H1 (cell line): Measurements from ENCODE around the gene SNX25. TPM values are rescaled to one million over a fixed set of nuclear protein-coding genes. Genes with fewer than 3 reads are reported as not detected.

ENCODE experiments used
- CTCF ChIA-PET: fragments of 300-600 bp; sonication (Branson Sonifier 250); formaldehyde crosslinking; loops from one replicate; lab custom pipeline; 2021; ENCODE audit not compliant: partially characterized antibody; lab: Charles Lee
- POLR2A ChIA-PET: fragments of 300-600 bp; sonication (Branson Sonifier 250); formaldehyde crosslinking; loops from one replicate; lab custom pipeline; 2021; ENCODE audit warnings: inconsistent platforms; ENCODE audit not compliant: partially characterized antibody; lab: Charles Lee
- DNase-seq, 2 experiments: peaks; one replicate each; pipeline versions ENCODE4 v3.0.0 to v3.0.0-alpha.2; 2010 to 2022; ENCODE audit warnings: low spot score in 2 of 2, low read depth in 1 of 2, mixed read lengths in 1 of 2
- FAIRE-seq: peaks from 2 replicates; lab custom pipeline; 2011; peaks lifted over from hg19 to GRCh38; lab: Jason Lieb, UNC
- H2AFZ ChIP-seq: 2 replicates; pipeline ENCODE4 v1.8.1; 2012; ENCODE audit warnings: low read length, inconsistent platforms
- H2AK5ac ChIP-seq: 2 replicates; pipeline ENCODE4 v1.6.1; 2013; ENCODE audit warnings: low read depth, low read length
- H2BK120ac ChIP-seq: replicated peaks from 2 replicates; pipeline ENCODE3; 2013; ENCODE audit warnings: low read depth, low read length, inconsistent platforms
- H2BK12ac ChIP-seq: 2 replicates; pipeline ENCODE4 v1.6.1; 2013; ENCODE audit warnings: low read depth, low read length
- H2BK15ac ChIP-seq: 2 replicates; pipeline ENCODE4 v1.6.1; 2013; ENCODE audit warnings: low read length
- H2BK20ac ChIP-seq: 2 replicates; pipeline ENCODE4 v1.6.1; 2013; ENCODE audit warnings: low read length
- H2BK5ac ChIP-seq: 2 replicates; pipeline ENCODE4 v1.6.1; 2013; ENCODE audit warnings: low read depth, low read length
- H3K14ac ChIP-seq: 2 replicates; pipeline ENCODE4 v1.6.1; 2013; ENCODE audit warnings: inconsistent platforms; ENCODE audit not compliant: insufficient read length
- H3K18ac ChIP-seq: 2 replicates; pipeline ENCODE4 v1.6.1; 2013; ENCODE audit warnings: low read length; ENCODE audit errors: extremely low read depth
- H3K23ac ChIP-seq: 2 replicates; pipeline ENCODE4 v1.6.1; 2013; ENCODE audit warnings: inconsistent platforms; ENCODE audit not compliant: insufficient read length
- H3K23me2 ChIP-seq: 2 replicates; pipeline ENCODE4 v1.6.1; 2013; ENCODE audit warnings: low read depth, low read length
- H3K27ac ChIP-seq: 2 replicates; pipeline ENCODE4 v1.6.1; 2011; ENCODE audit warnings: low read depth, low read length, inconsistent platforms
- H3K27me3 ChIP-seq, 4 experiments: replicated peaks in 1 of 4; 1 replicate in 1 of 4; 2 replicates in 3 of 4; pipeline versions ENCODE4 v1.6.1 to v1.8.1; 2011 to 2013; ENCODE audit warnings: low read length in 3 of 4, mild to moderate bottlenecking in 3 of 4, inconsistent platforms in 2 of 4, mixed read lengths in 2 of 4, moderate library complexity in 1 of 4; ENCODE audit not compliant: control insufficient read depth in 3 of 4, insufficient read depth in 3 of 4; ENCODE audit errors: extremely low read depth in 1 of 4
- H3K36me3 ChIP-seq, 4 experiments: 2 replicates each; pipeline versions ENCODE4 v1.6.1 to v1.8.1; 2011 to 2013; ENCODE audit warnings: mild to moderate bottlenecking in 4 of 4, low read length in 3 of 4, moderate library complexity in 2 of 4, control low read depth in 1 of 4, inconsistent platforms in 1 of 4; ENCODE audit not compliant: insufficient read depth in 4 of 4, control insufficient read depth in 2 of 4
- H3K4ac ChIP-seq: replicated peaks from 2 replicates; pipeline ENCODE3; 2013; ENCODE audit warnings: low read length, low read depth, mixed read lengths, inconsistent platforms; ENCODE audit not compliant: insufficient read length
- H3K4me1 ChIP-seq, 4 experiments: replicated peaks in 1 of 4; 1 replicate in 1 of 4; 2 replicates in 3 of 4; pipeline versions ENCODE4 v1.6.1 to v1.8.1; 2011 to 2013; ENCODE audit warnings: low read length in 3 of 4, inconsistent platforms in 2 of 4, mixed read lengths in 1 of 4; ENCODE audit not compliant: insufficient read depth in 4 of 4, control insufficient read depth in 3 of 4
- H3K4me2 ChIP-seq, 2 experiments: 2 replicates each; pipeline versions ENCODE4 v1.6.1 to v1.8.1; 2011 to 2013; ENCODE audit warnings: low read depth in 2 of 2, low read length in 2 of 2, control low read depth in 1 of 2, inconsistent platforms in 1 of 2, mild to moderate bottlenecking in 1 of 2; ENCODE audit not compliant: insufficient read depth in 1 of 2
- H3K4me3 ChIP-seq, 4 experiments: fragments of 200-600, 300-600 bp in 1 of 4; sonication (generic), shearing (Covaris generic), sonication (Bioruptor Twin) in 1 of 4; 2 replicates each; pipeline versions ENCODE4 v1.5.1 to v1.8.1; 2011 to 2016; ENCODE audit warnings: low read length in 4 of 4, low read depth in 3 of 4, control low read depth in 2 of 4, inconsistent platforms in 2 of 4, mild to moderate bottlenecking in 2 of 4, mixed read lengths in 1 of 4, moderate library complexity in 1 of 4; ENCODE audit not compliant: insufficient read depth in 2 of 4; ENCODE audit errors: extremely low read depth in 1 of 4
- H3K56ac ChIP-seq: replicated peaks from 2 replicates; pipeline ENCODE3; 2013; ENCODE audit warnings: low read depth, mild to moderate bottlenecking, mixed read lengths, low read length, inconsistent platforms; ENCODE audit not compliant: insufficient read length
- H3K79me1 ChIP-seq: 2 replicates; pipeline ENCODE4 v1.6.1; 2013; ENCODE audit warnings: low read depth, low read length, control low read depth
- H3K79me2 ChIP-seq, 2 experiments: 2 replicates each; pipeline versions ENCODE4 v1.6.1 to v1.8.1; 2012 to 2013; ENCODE audit warnings: low read length in 2 of 2, mild to moderate bottlenecking in 2 of 2, inconsistent platforms in 1 of 2; ENCODE audit not compliant: insufficient read depth in 2 of 2, control insufficient read depth in 1 of 2
- H3K9ac ChIP-seq, 4 experiments: replicated peaks in 1 of 4; 1 replicate in 1 of 4; 2 replicates in 3 of 4; pipeline versions ENCODE4 v1.6.1 to v1.8.1; 2011 to 2013; ENCODE audit warnings: low read depth in 3 of 4, low read length in 3 of 4, control low read depth in 2 of 4, mild to moderate bottlenecking in 2 of 4, moderate library complexity in 2 of 4, inconsistent platforms in 1 of 4; ENCODE audit errors: extremely low read depth in 1 of 4
- H3K9me3 ChIP-seq, 2 experiments: 2 replicates each; pipeline versions ENCODE4 v1.6.1 to v1.8.1; 2012 to 2013; ENCODE audit warnings: mild to moderate bottlenecking in 2 of 2, moderate library complexity in 2 of 2, control low read depth in 1 of 2, inconsistent platforms in 1 of 2, low read depth in 1 of 2, low read length in 1 of 2, mixed read lengths in 1 of 2; ENCODE audit not compliant: insufficient read depth in 2 of 2
- H4K20me1 ChIP-seq, 2 experiments: replicated peaks in 1 of 2; 2 replicates each; pipeline versions ENCODE3 to v1.8.1; 2011 to 2013; ENCODE audit warnings: inconsistent platforms in 2 of 2, low read length in 2 of 2, mild to moderate bottlenecking in 1 of 2; ENCODE audit not compliant: insufficient read depth in 2 of 2, control insufficient read depth in 1 of 2
- H4K5ac ChIP-seq: 2 replicates; pipeline ENCODE4 v1.6.1; 2013; ENCODE audit warnings: low read length, low read depth, mixed read lengths, inconsistent platforms; ENCODE audit not compliant: insufficient read length
- H4K8ac ChIP-seq: 2 replicates; pipeline ENCODE4 v1.8.0; 2013; ENCODE audit warnings: mild to moderate bottlenecking, moderate library complexity, low read length, inconsistent platforms; ENCODE audit not compliant: insufficient read depth; ENCODE audit errors: extremely low read depth
- H4K91ac ChIP-seq: replicated peaks from 2 replicates; pipeline ENCODE3; 2013; ENCODE audit warnings: low read length, mixed read lengths, inconsistent platforms; ENCODE audit not compliant: insufficient read length
- ASH2L ChIP-seq: fragments of 200-600, 300-600 bp; sonication (generic); IDR thresholded peaks from one replicate; pipeline ENCODE4 v1.7.1; 2017; ENCODE audit warnings: low read length
- CBX5 ChIP-seq: fragments of 300-800, 300-1000 bp; sonication (generic); IDR thresholded peaks from 2 replicates; pipeline ENCODE4 v1.7.1; 2016; ENCODE audit warnings: antibody characterized with exemption, low read length, low read depth
- CBX8 ChIP-seq: fragments of 300-800, 300-1000 bp; sonication (generic); IDR thresholded peaks from 2 replicates; pipeline ENCODE4 v1.7.1; 2016; ENCODE audit warnings: low read depth, low read length, borderline replicate concordance
- CEBPB ChIP-seq: IDR thresholded peaks from 2 replicates; pipeline ENCODE4 v1.6.1; 2012; ENCODE audit warnings: low read depth, low read length
- E2F6 ChIP-seq: IDR thresholded peaks from 2 replicates; pipeline ENCODE4 v1.6.1; 2012; ENCODE audit warnings: inconsistent platforms
- HDAC2 ChIP-seq, 2 experiments: fragments of 300-600 bp in 1 of 2; sonication (generic) in 1 of 2; IDR thresholded peaks; 2 replicates each; pipeline ENCODE4 v1.6.1; 2011 to 2012; ENCODE audit warnings: low read depth in 2 of 2, low read length in 2 of 2, mild to moderate bottlenecking in 2 of 2, moderate library complexity in 2 of 2, borderline replicate concordance in 1 of 2, inconsistent platforms in 1 of 2
- MAFK ChIP-seq: IDR thresholded peaks from 2 replicates; pipeline ENCODE4 v1.6.1; 2012; ENCODE audit warnings: low read depth, mild to moderate bottlenecking, improper control_type of control experiment, low read length
- PHF8 ChIP-seq: fragments of 200-600 bp; sonication (generic); conservative IDR thresholded peaks from 2 replicates; pipeline ENCODE4 v1.7.1; 2012; ENCODE audit warnings: low read depth, mild to moderate bottlenecking, inconsistent platforms, low read length, moderate library complexity
- TAF7 ChIP-seq: optimal IDR thresholded peaks from 2 replicates; pipeline ENCODE3; 2011; ENCODE audit warnings: low read depth, mild to moderate bottlenecking, inconsistent platforms, low read length, moderate library complexity, borderline replicate concordance
- WGBS, 2 experiments: shearing (Covaris generic) in 1 of 2; methylation state at CpG; one replicate each; pipeline versions ENCODE4 v1.1.6 to v1.1.7; 2013 to 2015; ENCODE audit warnings: low lambda C conversion rate in 2 of 2, mixed read lengths in 2 of 2, inconsistent platforms in 1 of 2, low coverage in 1 of 2, missing lambda C conversion rate in 1 of 2; ENCODE audit not compliant: insufficient replicate concordance in 2 of 2, insufficient coverage in 1 of 2, insufficient read length in 1 of 2; ENCODE audit errors: extremely low coverage in 1 of 2, missing lambda C conversion rate in 1 of 2; 5-methylcytosine and 5-hydroxymethylcytosine counted together
- polyA plus RNA-seq, 7 experiments: library from polyadenylated mRNA; depleted of rRNA in 3 of 7; stranded (reverse) in 5 of 7; unstranded in 2 of 7; fragments of >200 nt in 5 of 7; fragments of 200-250 nt in 2 of 7; gene quantifications; 1 replicate in 5 of 7; 2 replicates in 1 of 7; 4 replicates in 1 of 7; pipeline versions ENCODE4 v1.2.1 to v1.2.3, GENCODE V29; 2011 to 2013; ENCODE audit warnings: missing spikeins in 2 of 7, mixed read lengths in 2 of 7
- total RNA-seq: library from RNA; stranded (reverse); fragmentation: NEBNext Ultra II Directional; extraction: Animal tissue kit (Norgen Biotek cat#: 25700); gene quantifications from 2 replicates; pipeline ENCODE4 v1.2.1, GENCODE V29; 2021

The SNX25 gene
- total and polyA plus RNA-seq, 2 of the 8 experiments (the other 6 are each of a cell fraction or from before 2014, with no cell fraction given), result 5.4 to 19.9 TPM

GRCh38 chr4:185238215-185238681, 28.9 kb downstream of the SNX25 start:
- H2BK15ac ChIP-seq, result no peak overlapping the region
- H3K18ac ChIP-seq, result no peak overlapping the region
- no peak overlapping the region for H3K23ac ChIP-seq
- H3K79me1 ChIP-seq, result peaks cover 2% of the 10 kb centered on the region; the same call in 1 of the 2 replicates
- no peaks in the 10 kb centered on the region for H3K4me1 ChIP-seq
- H2BK20ac ChIP-seq, result no peak overlapping the region
- H4K8ac ChIP-seq, result no peak overlapping the region
- H3K36me3 ChIP-seq, result peaks cover 0 to 5% (median 0%) of the 10 kb centered on the region in 4 experiments; a peak in 3 of 8 replicates
- CTCF ChIA-PET, result interaction anchor here (1.0 to 1.5 kb wide), 2 partner anchors 11 to 198 kb away, joined by 3 to 4 read pairs; no protein-coding TSS in a partner anchor
- no peak for DNase-seq
- no peak overlapping the region for H4K5ac ChIP-seq
- WGBS, 2 experiments, result 87% methylated on average over 5 of the region's 5 CpGs; no CpG with 5 or more reads in 1 of the 2 experiments
- H3K23me2 ChIP-seq, result no peaks in the 10 kb centered on the region
- no peak overlapping the region for H2BK120ac ChIP-seq
- H3K56ac ChIP-seq, result no peak overlapping the region
- no peak overlapping the region for H3K4ac ChIP-seq
- POLR2A ChIA-PET, result no interaction called here
- no peak overlapping the region for H3K14ac ChIP-seq
- no peak overlapping the region for H3K27ac ChIP-seq
- H3K4me3 ChIP-seq, result no peak overlapping the region
- no peak overlapping the region for H2AFZ ChIP-seq
- no peak overlapping the region for H4K91ac ChIP-seq
- H2BK5ac ChIP-seq, result no peak overlapping the region
- peaks cover 0 to 3% of the 10 kb centered on the region in 2 experiments for H4K20me1 ChIP-seq
- FAIRE-seq, result no peak
- no peak overlapping the region for H2BK12ac ChIP-seq
- no peak overlapping the region for H3K9ac ChIP-seq
- H3K79me2 ChIP-seq, result peaks cover 0 to 14% of the 10 kb centered on the region in 2 experiments; a peak in 2 of 4 replicates
- H3K27me3 ChIP-seq, result no peaks in the 10 kb centered on the region
- H3K9me3 ChIP-seq, result peaks cover 11 to 23% of the 10 kb centered on the region in 2 experiments; a peak in 2 of 4 replicates
- H3K4me2 ChIP-seq, result no peak overlapping the region
- no peak overlapping the region for H2AK5ac ChIP-seq
- TF ChIP-seq ASH2L (no peak), PHF8 (no peak), TAF7 (no peak), CBX5 (no peak), MAFK (no peak), E2F6 (no peak), CBX8 (no peak), CEBPB (no peak), HDAC2 (IDR thresholded peaks at IDR 0.05; ENCODE audit: borderline replicate concordance in 1 of 2, low read depth in 2 of 2, low read length in 2 of 2) (no peak)
